ENCODE results near the gene HACD3. TPM values are rescaled to one million over a fixed set of nuclear protein-coding genes. Genes with fewer than 3 reads are reported as not detected.

HACD3 gene
- total RNA-seq, 1 experiment from 2014 or later: 133 TPM

GRCh38 chr15:65611888-65612615 lies 81.8 kb downstream of the HACD3 start:
- no peak overlapping the region for H2BK120ac ChIP-seq (ENCODE audit: low read depth, low read length, poor library complexity, severe bottlenecking)
- H3K79me1 ChIP-seq (ENCODE audit: insufficient read depth, low read depth, low read length, poor library complexity, severe bottlenecking): no peaks in the 10 kb centered on the region
- H3K4me2 ChIP-seq (ENCODE audit: insufficient read depth, insufficient read length, low read length): peak overlapping the region; percentile 61
- no peaks in the 10 kb centered on the region for H3K9me3 ChIP-seq (ENCODE audit: control insufficient read depth, low read depth, low read length)
- Mint-ChIP-seq H3K4me1 (peaks cover 16 to 21% of the 10 kb centered on the region in 2 experiments), H3K9me3 (no peaks in the 10 kb centered on the region; a peak in 1 of 5 replicates), H3K4me3 (peak overlapping the region; percentile 90 to 92), H3K36me3 (ENCODE audit: insufficient read depth in 1 of 3, low read depth in 3 of 3) (peaks cover 0 to 1% (median under 1%) of the 10 kb centered on the region in 3 experiments; a peak in 1 of 7 replicates), H3K27ac (peak overlapping the region; percentile 89 to 99 (median 99)), H3K27me3 (ENCODE audit: low read depth) (no peaks in the 10 kb centered on the region; the same call in none of the 2 replicates)
- H3K4ac ChIP-seq (ENCODE audit: low read depth, low read length): peak overlapping the region; percentile 25; the same call in 1 of the 2 replicates
- WGBS (ENCODE audit: extremely low coverage, insufficient read length, low lambda C conversion rate): no CpG with 5 or more reads among the region's 5 CpGs
- H4K20me1 ChIP-seq (ENCODE audit: control insufficient read depth, insufficient read depth, insufficient read length): no peaks in the 10 kb centered on the region
- no peaks in the 10 kb centered on the region for H3K27me3 ChIP-seq (ENCODE audit: insufficient read depth, low read length)
- H3K18ac ChIP-seq (ENCODE audit: insufficient read length, low read depth, low read length): peak overlapping the region; percentile 36
- no peak for DNase-seq
- H3K14ac ChIP-seq (ENCODE audit: insufficient read depth, low read length): peak overlapping the region; percentile 75
- H2AK5ac ChIP-seq (ENCODE audit: insufficient read length, low read length): no peak overlapping the region
- no peak overlapping the region for H2BK12ac ChIP-seq (ENCODE audit: insufficient read length, low read depth, low read length)
- H3T11ph ChIP-seq (ENCODE audit: low read length): no peak overlapping the region
- H2BK20ac ChIP-seq (ENCODE audit: low read depth, low read length, poor library complexity, severe bottlenecking): no peak overlapping the region
- H3K27ac ChIP-seq (ENCODE audit: insufficient read length, low read depth, low read length): peak overlapping the region; percentile 41
- no peak overlapping the region for H4K91ac ChIP-seq (ENCODE audit: insufficient read length, low read depth, low read length)
- no peak overlapping the region for H4K8ac ChIP-seq (replicated peaks; ENCODE audit: insufficient read length, low read depth, low read length)
- H3K9ac ChIP-seq (ENCODE audit: extremely low read depth, insufficient read length, low read length): peak overlapping the region; percentile 87
- H2AFZ ChIP-seq (ENCODE audit: low read length): no peak overlapping the region
- TF ChIP-seq CTCF (conservative IDR thresholded peaks at IDR 0.05): no peak
- H2BK15ac ChIP-seq (ENCODE audit: low read depth, low read length): no peak overlapping the region
- no peak overlapping the region for H2BK5ac ChIP-seq (ENCODE audit: insufficient read length, low read length)
- no peak overlapping the region for H3K56ac ChIP-seq (ENCODE audit: insufficient read length, low read depth, low read length)
- H3K23ac ChIP-seq (ENCODE audit: insufficient read length, low read depth, low read length): no peak overlapping the region
- peaks cover 2% of the 10 kb centered on the region; the same call in 1 of the 2 replicates for H3K79me2 ChIP-seq (ENCODE audit: insufficient read depth, low read length)
- H3K4me1 ChIP-seq (ENCODE audit: insufficient read depth, low read length): peaks cover 2% of the 10 kb centered on the region; the same call in 1 of the 2 replicates
- peaks cover 8% of the 10 kb centered on the region for H3K23me2 ChIP-seq (ENCODE audit: insufficient read length, low read depth, low read length, poor library complexity, severe bottlenecking)
- H4K5ac ChIP-seq (ENCODE audit: insufficient read length, low read depth, low read length): no peak overlapping the region

Data from H9 (cell line).